ENCODE data around the gene PHC2.

PHC2 gene

DNA sequence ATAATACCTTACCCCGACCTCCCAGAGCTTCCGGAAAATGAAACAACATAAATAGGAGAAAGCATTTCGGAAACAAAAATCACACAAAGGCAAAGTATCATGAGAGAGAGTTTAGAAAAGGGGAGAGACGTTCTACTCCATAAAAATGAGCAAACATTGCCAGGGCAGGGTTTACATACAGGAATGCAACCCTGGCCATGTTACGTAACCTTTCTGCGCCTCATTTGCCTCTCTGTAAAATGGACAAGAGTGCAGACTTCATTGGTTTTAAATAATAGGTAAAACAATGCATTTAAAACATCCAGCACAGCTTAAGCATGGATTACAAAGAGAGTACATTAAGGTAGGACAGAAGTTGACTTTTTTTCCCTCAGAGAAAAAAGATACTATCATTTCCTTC lies 45.6 kb downstream of the PHC2 start:
- H3K79me2 ChIP-seq (ENCODE audit: insufficient read depth, low read length): no peaks in the 10 kb centered on the region
- H3F3A ChIP-seq (ENCODE audit: insufficient read depth): no peaks in the 10 kb centered on the region
- H3K27ac ChIP-seq (ENCODE audit: low read depth, low read length): no peak overlapping the region
- no peaks in the 10 kb centered on the region for H4K20me1 ChIP-seq (ENCODE audit: low read depth, low read length)
- H3K4me3 ChIP-seq (ENCODE audit: insufficient read depth, low read length, poor library complexity, severe bottlenecking): no peak overlapping the region
- TF ChIP-seq, protein P1, sequence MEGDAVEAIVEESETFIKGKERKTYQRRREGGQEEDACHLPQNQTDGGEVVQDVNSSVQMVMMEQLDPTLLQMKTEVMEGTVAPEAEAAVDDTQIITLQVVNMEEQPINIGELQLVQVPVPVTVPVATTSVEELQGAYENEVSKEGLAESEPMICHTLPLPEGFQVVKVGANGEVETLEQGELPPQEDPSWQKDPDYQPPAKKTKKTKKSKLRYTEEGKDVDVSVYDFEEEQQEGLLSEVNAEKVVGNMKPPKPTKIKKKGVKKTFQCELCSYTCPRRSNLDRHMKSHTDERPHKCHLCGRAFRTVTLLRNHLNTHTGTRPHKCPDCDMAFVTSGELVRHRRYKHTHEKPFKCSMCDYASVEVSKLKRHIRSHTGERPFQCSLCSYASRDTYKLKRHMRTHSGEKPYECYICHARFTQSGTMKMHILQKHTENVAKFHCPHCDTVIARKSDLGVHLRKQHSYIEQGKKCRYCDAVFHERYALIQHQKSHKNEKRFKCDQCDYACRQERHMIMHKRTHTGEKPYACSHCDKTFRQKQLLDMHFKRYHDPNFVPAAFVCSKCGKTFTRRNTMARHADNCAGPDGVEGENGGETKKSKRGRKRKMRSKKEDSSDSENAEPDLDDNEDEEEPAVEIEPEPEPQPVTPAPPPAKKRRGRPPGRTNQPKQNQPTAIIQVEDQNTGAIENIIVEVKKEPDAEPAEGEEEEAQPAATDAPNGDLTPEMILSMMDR (IDR thresholded peaks at IDR 0.05; ENCODE audit: insufficient read depth, low read length, poor library complexity, severe bottlenecking): no peak
- TF ChIP-seq EZH2phosphoT487 (conservative IDR thresholded peaks at IDR 0.05; ENCODE audit: low read length): no peak
- H3K9me2 ChIP-seq (replicated peaks; ENCODE audit: insufficient read depth, low read length): no peaks in the 10 kb centered on the region
- no peaks in the 10 kb centered on the region for H3K9me3 ChIP-seq (ENCODE audit: insufficient read depth, low read length)
- H3K36me3 ChIP-seq (ENCODE audit: low read length): no peaks in the 10 kb centered on the region
- no peak overlapping the region for H2AFZ ChIP-seq (ENCODE audit: low read depth, low read length, severe bottlenecking)
- H3K4me2 ChIP-seq (ENCODE audit: low read depth, low read length, poor library complexity, severe bottlenecking): no peak overlapping the region
- no peak overlapping the region for H3K9ac ChIP-seq (ENCODE audit: low read length)
- H3K27me3 ChIP-seq (ENCODE audit: low read length): no peaks in the 10 kb centered on the region

DNA sequence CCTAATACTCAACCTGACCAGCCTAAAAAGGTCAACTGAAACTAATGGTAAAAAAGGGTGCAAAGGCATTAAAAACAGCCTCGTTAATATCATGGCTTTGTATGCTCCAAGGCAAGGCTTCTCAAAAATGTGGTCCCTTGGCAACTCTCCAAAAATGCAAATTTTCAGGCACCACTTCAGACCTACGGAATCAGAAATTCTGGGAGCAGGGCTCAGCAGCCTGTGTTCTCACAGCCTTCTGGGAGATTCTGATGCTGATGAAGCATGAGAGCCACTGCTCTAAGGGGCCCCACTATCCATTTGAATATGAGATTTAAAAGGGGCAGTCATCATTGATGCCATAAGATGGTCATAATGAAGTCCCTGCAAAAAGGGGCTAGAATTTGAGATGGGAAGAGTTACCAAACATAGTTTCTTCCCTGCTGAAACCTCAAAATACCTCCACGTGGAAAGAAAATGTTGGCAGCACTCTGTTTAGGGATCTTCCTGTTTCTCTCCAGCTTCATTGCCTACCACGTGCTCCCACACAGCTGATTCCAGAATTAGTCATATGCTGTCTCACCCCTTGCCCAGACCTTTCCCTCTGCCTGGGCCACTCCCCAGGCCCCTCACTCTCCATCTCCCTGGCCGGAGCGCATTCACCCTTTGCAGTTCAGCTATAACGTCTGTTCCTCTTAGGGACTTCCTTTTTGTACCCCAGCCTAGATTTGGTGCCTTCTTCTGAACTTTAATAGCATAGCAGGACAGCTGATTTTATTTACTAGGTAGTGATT lies 46.7 kb downstream of the PHC2 start:
- no peak overlapping the region for H3K4me2 ChIP-seq (ENCODE audit: low read depth, low read length, poor library complexity, severe bottlenecking)
- no peaks in the 10 kb centered on the region for H3K79me2 ChIP-seq (ENCODE audit: insufficient read depth, low read length)
- no peaks in the 10 kb centered on the region for H3K27me3 ChIP-seq (ENCODE audit: low read length)
- H3K36me3 ChIP-seq (ENCODE audit: low read length): no peaks in the 10 kb centered on the region
- no peak overlapping the region for H3K9ac ChIP-seq (ENCODE audit: low read length)
- no peak overlapping the region for H3K4me3 ChIP-seq (ENCODE audit: insufficient read depth, low read length, poor library complexity, severe bottlenecking)
- no peak overlapping the region for H3K27ac ChIP-seq (ENCODE audit: low read depth, low read length)
- H3K9me2 ChIP-seq (replicated peaks; ENCODE audit: insufficient read depth, low read length): no peaks in the 10 kb centered on the region
- H2AFZ ChIP-seq (ENCODE audit: low read depth, low read length, severe bottlenecking): no peak overlapping the region
- no peaks in the 10 kb centered on the region for H4K20me1 ChIP-seq (ENCODE audit: low read depth, low read length)
- H3K9me3 ChIP-seq (ENCODE audit: insufficient read depth, low read length): no peaks in the 10 kb centered on the region
- TF ChIP-seq EZH2phosphoT487 (conservative IDR thresholded peaks at IDR 0.05; ENCODE audit: low read length): no peak
- TF ChIP-seq, protein P1 (IDR thresholded peaks at IDR 0.05; ENCODE audit: insufficient read depth, low read length, poor library complexity, severe bottlenecking): no peak
- H3F3A ChIP-seq (ENCODE audit: insufficient read depth): no peaks in the 10 kb centered on the region

DNA sequence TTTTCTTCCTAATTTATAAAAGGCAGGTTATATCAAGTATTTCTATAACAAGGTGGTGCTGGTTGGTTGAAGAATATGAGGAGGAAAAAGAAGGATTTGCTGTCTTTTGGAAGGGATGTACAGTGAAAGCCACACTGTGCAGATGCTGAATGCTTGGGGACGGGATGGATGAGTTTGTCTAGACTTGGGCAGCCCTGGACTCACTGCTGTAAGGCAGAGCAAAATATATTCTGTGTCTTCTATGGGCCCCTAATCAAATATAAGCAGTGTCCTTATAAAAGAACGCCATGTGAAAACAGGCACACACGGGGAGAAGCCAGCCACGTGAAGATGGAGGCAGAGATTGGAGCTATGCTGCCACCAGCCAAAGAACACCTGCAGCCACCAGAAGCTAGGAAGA lies 47.4 kb downstream of the PHC2 start:
- Histone ChIP-seq H3K27ac (ENCODE audit: low read depth, low read length) (no peak overlapping the region), H3F3A (ENCODE audit: insufficient read depth) (no peaks in the 10 kb centered on the region), H3K4me3 (ENCODE audit: insufficient read depth, low read length, poor library complexity, severe bottlenecking) (no peak overlapping the region), H3K27me3 (ENCODE audit: low read length) (no peaks in the 10 kb centered on the region), H3K79me2 (ENCODE audit: insufficient read depth, low read length) (no peaks in the 10 kb centered on the region), H2AFZ (ENCODE audit: low read depth, low read length, severe bottlenecking) (no peak overlapping the region), H3K36me3 (ENCODE audit: low read length) (no peaks in the 10 kb centered on the region), H3K9ac (ENCODE audit: low read length) (no peak overlapping the region), H3K4me2 (ENCODE audit: low read depth, low read length, poor library complexity, severe bottlenecking) (no peak overlapping the region), H3K9me2 (replicated peaks; ENCODE audit: insufficient read depth, low read length) (no peaks in the 10 kb centered on the region), H4K20me1 (ENCODE audit: low read depth, low read length) (no peaks in the 10 kb centered on the region), H3K9me3 (ENCODE audit: insufficient read depth, low read length) (no peaks in the 10 kb centered on the region)
- TF ChIP-seq EZH2phosphoT487 (conservative IDR thresholded peaks at IDR 0.05; ENCODE audit: low read length): no peak
- TF ChIP-seq, protein P1 (IDR thresholded peaks at IDR 0.05; ENCODE audit: insufficient read depth, low read length, poor library complexity, severe bottlenecking): no peak
